ENCODE data around the gene ZNFX1. TPM values are rescaled to one million over a fixed set of nuclear protein-coding genes. Genes with fewer than 3 reads are reported as not detected.
"Not testable (repeated sequence)": the region's sequence is repeated elsewhere in the genome, so short reads cannot be mapped to it uniquely, and the experiment has no call there.

Gene ZNFX1
- polyA plus RNA-seq, 1 donor = 10.3 TPM

- no peak for DNase-seq
These were observed 29.6 kb downstream of the ZNFX1 start for GRCh38 chr20:49248301-49248700.

- no peak for DNase-seq
These were observed 30.1 kb downstream of the ZNFX1 start for GRCh38 chr20:49247792-49248191.

- no peak for DNase-seq
These were observed 30.6 kb downstream of the ZNFX1 start for GRCh38 chr20:49247169-49247723.

GRCh38 chr20:49245921-49246740 lies 31.7 kb downstream of the ZNFX1 start:
- no peak for DNase-seq

GRCh38 chr20:49237531-49237930 lies 40.3 kb downstream of the ZNFX1 start:
- DNase-seq = no peak

GRCh38 chr20:49236301-49236700 lies 41.6 kb downstream of the ZNFX1 start:
- DNase-seq = no peak

GRCh38 chr20:49234831-49235230 lies 43.0 kb downstream of the ZNFX1 start:
- no peak for DNase-seq

GRCh38 chr20:49233226-49233625 lies 44.6 kb downstream of the ZNFX1 start:
- no peak for DNase-seq

GRCh38 chr20:49231471-49231870 lies 46.4 kb downstream of the ZNFX1 start:
- no peak for DNase-seq

- DNase-seq = no peak
These were observed 47.2 kb downstream of the ZNFX1 start for GRCh38 chr20:49230561-49231133.

- DNase-seq = no peak
These were observed 47.8 kb downstream of the ZNFX1 start for GRCh38 chr20:49230021-49230420.

GRCh38 chr20:49229381-49229780 lies 48.5 kb downstream of the ZNFX1 start:
- no peak for DNase-seq

- DNase-seq = no peak
These were observed 49.2 kb downstream of the ZNFX1 start for GRCh38 chr20:49228676-49229075.

GRCh38 chr20:49225896-49226295 lies 52.0 kb downstream of the ZNFX1 start:
- no peak for DNase-seq

GRCh38 chr20:49219924-49220831 lies 57.7 kb downstream of the ZNFX1 start:
- DNase-seq = no peak

GRCh38 chr20:49219091-49219923 lies 58.5 kb downstream of the ZNFX1 start, which contains the start of gene DDX27:
Gene DDX27 (plus strand): TSS chr20:49219416. CDS start chr20:49219449, 33 bp downstream.
- DNase-seq = peak; percentile 98

GRCh38 chr20:49218739-49219090 lies 59.1 kb downstream of the ZNFX1 start:
- DNase-seq = not testable (repeated sequence)

GRCh38 chr20:49216991-49217578 lies 60.8 kb downstream of the ZNFX1 start:
- DNase-seq = peak; percentile 87

GRCh38 chr20:49215232-49215631 lies 62.6 kb downstream of the ZNFX1 start:
- no peak for DNase-seq

GRCh38 chr20:49214571-49214970 lies 63.3 kb downstream of the ZNFX1 start:
- no peak for DNase-seq

GRCh38 chr20:49210757-49211110 lies 67.1 kb downstream of the ZNFX1 start:
- DNase-seq = no peak

All from hindlimb muscle (tissue), 1 donor.